Activated T-helper 17 cell treated with anti-CD3 and anti-CD28 coated beads, Interleukin-2, amount 50 U/mL, for 72 hours (primary cell): ENCODE data around the gene RPGRIP1. TPM values are rescaled to one million over a fixed set of nuclear protein-coding genes. Genes with fewer than 3 reads are reported as not detected.
A peak's percentile ranks its signal among the peaks of the same experiment; 100 is the strongest.
"Not testable (repeated sequence)": the region's sequence is repeated elsewhere in the genome, so short reads cannot be mapped to it uniquely, and the experiment has no call there.

ENCODE experiments used
- ATAC-seq: fragments of 150-1000 bp; cut with Tn5 transposase; replicated peaks from 2 replicates; pipeline ENCODE4 v1.10.0; 2021; ENCODE audit warnings: mild to moderate bottlenecking, moderate library complexity
- H3K27ac Mint-ChIP-seq: one replicate; pipeline ENCODE4 v1.8.0; 2022; ENCODE audit warnings: mixed read lengths
- H3K27me3 Mint-ChIP-seq: one replicate; pipeline ENCODE4 v1.8.0; 2022; ENCODE audit warnings: mixed read lengths
- H3K36me3 Mint-ChIP-seq: one replicate; pipeline ENCODE4 v1.8.0; 2022; ENCODE audit warnings: low read depth, mild to moderate bottlenecking, mixed read lengths
- H3K4me1 Mint-ChIP-seq: one replicate; pipeline ENCODE4 v1.8.0; 2022; ENCODE audit warnings: mixed read lengths
- H3K4me3 Mint-ChIP-seq: one replicate; pipeline ENCODE4 v1.8.0; 2022; ENCODE audit warnings: mild to moderate bottlenecking, mixed read lengths
- H3K9me3 Mint-ChIP-seq: one replicate; pipeline ENCODE4 v1.8.0; 2022; ENCODE audit warnings: mixed read lengths
- total RNA-seq, 2 donors: library from RNA; stranded (reverse); gene quantifications; one replicate each; pipeline ENCODE4 v1.2.3, GENCODE V29; 2022

RPGRIP1 gene
- total RNA-seq, 2 donors from 2014 or later: not detected

GRCh38 chr14:21302013-21302835 lies 22.3 kb downstream of the RPGRIP1 start:
- Mint-ChIP-seq H3K27ac (no peak overlapping the region), H3K9me3 (no peaks in the 10 kb centered on the region), H3K27me3 (no peaks in the 10 kb centered on the region), H3K36me3 (no peaks in the 10 kb centered on the region), H3K4me3 (no peak overlapping the region), H3K4me1 (no peaks in the 10 kb centered on the region)
- ATAC-seq: no peak

GRCh38 chr14:21302836-21303140 lies 22.9 kb downstream of the RPGRIP1 start:
- ATAC-seq, H3K4me3 Mint-ChIP-seq, H3K4me1 Mint-ChIP-seq, H3K36me3 Mint-ChIP-seq, H3K27me3 Mint-ChIP-seq, H3K27ac Mint-ChIP-seq, H3K9me3 Mint-ChIP-seq: not testable (repeated sequence)

- no peaks in the 10 kb centered on the region for H3K9me3 Mint-ChIP-seq
- H3K27ac Mint-ChIP-seq: no peak overlapping the region
- no peak for ATAC-seq
- H3K4me1 Mint-ChIP-seq: peaks cover 17% of the 10 kb centered on the region
- H3K27me3 Mint-ChIP-seq: no peaks in the 10 kb centered on the region
- H3K36me3 Mint-ChIP-seq: no peaks in the 10 kb centered on the region
- peak overlapping the region; percentile 82 for H3K4me3 Mint-ChIP-seq
These were observed 27.8 kb downstream of the RPGRIP1 start for GRCh38 chr14:21307637-21308036.

GRCh38 chr14:21308132-21308478 lies 28.2 kb downstream of the RPGRIP1 start:
- ATAC-seq: no peak
- Mint-ChIP-seq H3K36me3 (no peaks in the 10 kb centered on the region), H3K27ac (peak overlapping the region; percentile 81), H3K27me3 (no peaks in the 10 kb centered on the region), H3K9me3 (no peaks in the 10 kb centered on the region), H3K4me1 (peaks cover 17% of the 10 kb centered on the region), H3K4me3 (peak overlapping the region; percentile 82)

- Mint-ChIP-seq H3K4me1 (peaks cover 17% of the 10 kb centered on the region), H3K27me3 (no peaks in the 10 kb centered on the region), H3K27ac (peak overlapping the region; percentile 81), H3K9me3 (no peaks in the 10 kb centered on the region), H3K36me3 (no peaks in the 10 kb centered on the region), H3K4me3 (peak overlapping the region; percentile 82)
- ATAC-seq: peak; percentile 91
These were observed 28.8 kb downstream of the RPGRIP1 start for GRCh38 chr14:21308479-21309237.

GRCh38 chr14:21309238-21309636 lies 29.4 kb downstream of the RPGRIP1 start:
- peaks cover 17% of the 10 kb centered on the region for H3K4me1 Mint-ChIP-seq
- H3K27ac Mint-ChIP-seq: peak overlapping the region; percentile 81
- H3K27me3 Mint-ChIP-seq: no peaks in the 10 kb centered on the region
- peak overlapping the region; percentile 82 for H3K4me3 Mint-ChIP-seq
- H3K36me3 Mint-ChIP-seq: no peaks in the 10 kb centered on the region
- no peak for ATAC-seq
- no peaks in the 10 kb centered on the region for H3K9me3 Mint-ChIP-seq

- ATAC-seq: no peak
- no peak overlapping the region for H3K27ac Mint-ChIP-seq
- H3K4me3 Mint-ChIP-seq: peak overlapping the region; percentile 82
- H3K9me3 Mint-ChIP-seq: no peaks in the 10 kb centered on the region
- peaks cover 17% of the 10 kb centered on the region for H3K4me1 Mint-ChIP-seq
- H3K27me3 Mint-ChIP-seq: no peaks in the 10 kb centered on the region
- no peaks in the 10 kb centered on the region for H3K36me3 Mint-ChIP-seq
These were observed 30.1 kb downstream of the RPGRIP1 start for GRCh38 chr14:21309956-21310355.

GRCh38 chr14:21311614-21312013 lies 31.7 kb downstream of the RPGRIP1 start:
- Mint-ChIP-seq H3K4me3 (no peak overlapping the region), H3K27me3 (no peaks in the 10 kb centered on the region), H3K4me1 (peaks cover 17% of the 10 kb centered on the region), H3K9me3 (no peaks in the 10 kb centered on the region), H3K27ac (no peak overlapping the region), H3K36me3 (no peaks in the 10 kb centered on the region)
- ATAC-seq: no peak

- H3K36me3 Mint-ChIP-seq: no peaks in the 10 kb centered on the region
- no peak for ATAC-seq
- no peak overlapping the region for H3K27ac Mint-ChIP-seq
- H3K4me3 Mint-ChIP-seq: no peak overlapping the region
- H3K27me3 Mint-ChIP-seq: no peaks in the 10 kb centered on the region
- H3K9me3 Mint-ChIP-seq: no peaks in the 10 kb centered on the region
- H3K4me1 Mint-ChIP-seq: peaks cover 10% of the 10 kb centered on the region
These were observed 33.6 kb downstream of the RPGRIP1 start for GRCh38 chr14:21313512-21313911.

- Mint-ChIP-seq H3K4me3 (no peak overlapping the region), H3K27me3 (peaks cover under 1% of the 10 kb centered on the region), H3K4me1 (peaks cover 10% of the 10 kb centered on the region), H3K36me3 (no peaks in the 10 kb centered on the region), H3K9me3 (no peaks in the 10 kb centered on the region), H3K27ac (no peak overlapping the region)
- ATAC-seq: no peak
These were observed 37.5 kb downstream of the RPGRIP1 start for GRCh38 chr14:21317398-21317797.

GRCh38 chr14:21320913-21321312 lies 41.0 kb downstream of the RPGRIP1 start:
- no peak for ATAC-seq
- Mint-ChIP-seq H3K4me1 (peaks cover 10% of the 10 kb centered on the region), H3K36me3 (no peaks in the 10 kb centered on the region), H3K27me3 (peaks cover 3% of the 10 kb centered on the region), H3K27ac (no peak overlapping the region), H3K4me3 (no peak overlapping the region), H3K9me3 (no peaks in the 10 kb centered on the region)

- Mint-ChIP-seq H3K27me3 (peaks cover 3% of the 10 kb centered on the region), H3K36me3 (no peaks in the 10 kb centered on the region), H3K4me1 (peaks cover 10% of the 10 kb centered on the region), H3K4me3 (no peak overlapping the region), H3K27ac (no peak overlapping the region), H3K9me3 (no peaks in the 10 kb centered on the region)
- no peak for ATAC-seq
These were observed 42.8 kb downstream of the RPGRIP1 start for GRCh38 chr14:21322716-21323115.

- H3K4me1 Mint-ChIP-seq: no peaks in the 10 kb centered on the region
- peaks cover 8% of the 10 kb centered on the region for H3K27me3 Mint-ChIP-seq
- H3K4me3 Mint-ChIP-seq: no peak overlapping the region
- no peak overlapping the region for H3K27ac Mint-ChIP-seq
- H3K36me3 Mint-ChIP-seq: no peaks in the 10 kb centered on the region
- no peak for ATAC-seq
- H3K9me3 Mint-ChIP-seq: no peaks in the 10 kb centered on the region
These were observed 47.1 kb downstream of the RPGRIP1 start for GRCh38 chr14:21326972-21327371.
